Liver (tissue), 3 donors: ENCODE measurements around the gene NARF.

ENCODE experiments used
- FOXA1 ChIP-seq: IDR thresholded peaks from 2 replicates; pipeline ENCODE4 v1.6.1; 2016; ENCODE audit warnings: antibody characterized with exemption
- GABPA ChIP-seq, 2 donors: IDR thresholded peaks in 1 of 2; conservative IDR thresholded peaks in 1 of 2; 2 replicates each; pipeline ENCODE4 v1.6.1; 2016; ENCODE audit warnings: antibody characterized with exemption in 2 of 2, mild to moderate bottlenecking in 1 of 2, moderate library complexity in 1 of 2
- JUND ChIP-seq, 2 donors: IDR thresholded peaks; 2 replicates each; pipeline ENCODE4 v1.6.1; 2016; ENCODE audit warnings: antibody characterized with exemption in 2 of 2
- SP1 ChIP-seq: IDR thresholded peaks from 2 replicates; pipeline ENCODE4 v1.6.1; 2018; ENCODE audit warnings: antibody characterized with exemption, mild to moderate bottlenecking
- TAF1 ChIP-seq: conservative IDR thresholded peaks from 2 replicates; pipeline ENCODE4 v1.6.1; 2016; ENCODE audit warnings: antibody characterized with exemption, mild to moderate bottlenecking
- YY1 ChIP-seq: IDR thresholded peaks from 2 replicates; pipeline ENCODE4 v1.6.1; 2016; ENCODE audit warnings: antibody characterized with exemption, mild to moderate bottlenecking
- TF ChIP-seq, protein P1 (sequence below): IDR thresholded peaks from 2 replicates; pipeline ENCODE4 v1.6.1; 2016; ENCODE audit warnings: antibody characterized with exemption, mild to moderate bottlenecking
- TF ChIP-seq, protein P2 (sequence below): fragments of 150-350 bp; IDR thresholded peaks from 2 replicates; pipeline ENCODE4 v1.5.1; 2017; ENCODE audit warnings: improper control_type of control experiment, low read depth, low read length; ENCODE audit not compliant: missing input control
- TF ChIP-seq, protein P3 (sequence below): IDR thresholded peaks from 2 replicates; pipeline ENCODE4 v1.6.1; 2016; ENCODE audit warnings: antibody characterized with exemption
- TF ChIP-seq, protein P4 (sequence below): IDR thresholded peaks from 2 replicates; pipeline ENCODE4 v1.6.1; 2016; ENCODE audit warnings: antibody characterized with exemption
- donor health status: healthy.
- donor health status: healthy.

DNA sequence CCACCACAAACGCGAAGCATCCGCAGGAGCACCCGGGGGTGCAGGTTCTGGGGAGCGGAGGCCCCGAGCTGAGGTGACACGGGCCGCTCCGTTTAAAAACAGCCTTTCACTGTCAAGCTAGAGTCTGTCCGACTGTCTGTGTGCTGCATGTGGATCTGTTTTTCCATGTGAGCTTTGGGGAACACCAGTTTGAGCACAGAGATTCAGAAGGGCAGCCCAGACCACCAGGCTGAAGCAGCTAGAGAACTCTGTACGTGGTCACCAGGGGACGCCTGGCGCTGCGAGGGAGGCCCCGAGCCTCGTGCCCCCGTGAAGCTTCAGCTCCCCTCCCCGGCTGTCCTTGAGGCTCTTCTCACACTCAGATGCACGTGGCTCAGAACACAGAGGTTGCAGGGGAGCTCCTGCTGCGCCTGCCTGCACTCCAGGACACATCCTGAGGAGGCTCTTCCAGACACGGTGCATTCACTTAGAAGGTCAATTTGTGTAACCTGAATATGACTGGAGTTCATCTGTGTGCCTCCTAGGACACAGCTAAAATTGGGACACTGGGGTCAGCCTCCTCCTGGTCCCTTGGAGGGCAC, 45.3 kb downstream of the NARF start:
- TF ChIP-seq, protein P1, sequence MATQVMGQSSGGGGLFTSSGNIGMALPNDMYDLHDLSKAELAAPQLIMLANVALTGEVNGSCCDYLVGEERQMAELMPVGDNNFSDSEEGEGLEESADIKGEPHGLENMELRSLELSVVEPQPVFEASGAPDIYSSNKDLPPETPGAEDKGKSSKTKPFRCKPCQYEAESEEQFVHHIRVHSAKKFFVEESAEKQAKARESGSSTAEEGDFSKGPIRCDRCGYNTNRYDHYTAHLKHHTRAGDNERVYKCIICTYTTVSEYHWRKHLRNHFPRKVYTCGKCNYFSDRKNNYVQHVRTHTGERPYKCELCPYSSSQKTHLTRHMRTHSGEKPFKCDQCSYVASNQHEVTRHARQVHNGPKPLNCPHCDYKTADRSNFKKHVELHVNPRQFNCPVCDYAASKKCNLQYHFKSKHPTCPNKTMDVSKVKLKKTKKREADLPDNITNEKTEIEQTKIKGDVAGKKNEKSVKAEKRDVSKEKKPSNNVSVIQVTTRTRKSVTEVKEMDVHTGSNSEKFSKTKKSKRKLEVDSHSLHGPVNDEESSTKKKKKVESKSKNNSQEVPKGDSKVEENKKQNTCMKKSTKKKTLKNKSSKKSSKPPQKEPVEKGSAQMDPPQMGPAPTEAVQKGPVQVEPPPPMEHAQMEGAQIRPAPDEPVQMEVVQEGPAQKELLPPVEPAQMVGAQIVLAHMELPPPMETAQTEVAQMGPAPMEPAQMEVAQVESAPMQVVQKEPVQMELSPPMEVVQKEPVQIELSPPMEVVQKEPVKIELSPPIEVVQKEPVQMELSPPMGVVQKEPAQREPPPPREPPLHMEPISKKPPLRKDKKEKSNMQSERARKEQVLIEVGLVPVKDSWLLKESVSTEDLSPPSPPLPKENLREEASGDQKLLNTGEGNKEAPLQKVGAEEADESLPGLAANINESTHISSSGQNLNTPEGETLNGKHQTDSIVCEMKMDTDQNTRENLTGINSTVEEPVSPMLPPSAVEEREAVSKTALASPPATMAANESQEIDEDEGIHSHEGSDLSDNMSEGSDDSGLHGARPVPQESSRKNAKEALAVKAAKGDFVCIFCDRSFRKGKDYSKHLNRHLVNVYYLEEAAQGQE: no peak
- TF ChIP-seq, protein P2, sequence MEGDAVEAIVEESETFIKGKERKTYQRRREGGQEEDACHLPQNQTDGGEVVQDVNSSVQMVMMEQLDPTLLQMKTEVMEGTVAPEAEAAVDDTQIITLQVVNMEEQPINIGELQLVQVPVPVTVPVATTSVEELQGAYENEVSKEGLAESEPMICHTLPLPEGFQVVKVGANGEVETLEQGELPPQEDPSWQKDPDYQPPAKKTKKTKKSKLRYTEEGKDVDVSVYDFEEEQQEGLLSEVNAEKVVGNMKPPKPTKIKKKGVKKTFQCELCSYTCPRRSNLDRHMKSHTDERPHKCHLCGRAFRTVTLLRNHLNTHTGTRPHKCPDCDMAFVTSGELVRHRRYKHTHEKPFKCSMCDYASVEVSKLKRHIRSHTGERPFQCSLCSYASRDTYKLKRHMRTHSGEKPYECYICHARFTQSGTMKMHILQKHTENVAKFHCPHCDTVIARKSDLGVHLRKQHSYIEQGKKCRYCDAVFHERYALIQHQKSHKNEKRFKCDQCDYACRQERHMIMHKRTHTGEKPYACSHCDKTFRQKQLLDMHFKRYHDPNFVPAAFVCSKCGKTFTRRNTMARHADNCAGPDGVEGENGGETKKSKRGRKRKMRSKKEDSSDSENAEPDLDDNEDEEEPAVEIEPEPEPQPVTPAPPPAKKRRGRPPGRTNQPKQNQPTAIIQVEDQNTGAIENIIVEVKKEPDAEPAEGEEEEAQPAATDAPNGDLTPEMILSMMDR: no peak
- TF ChIP-seq, protein P3, sequence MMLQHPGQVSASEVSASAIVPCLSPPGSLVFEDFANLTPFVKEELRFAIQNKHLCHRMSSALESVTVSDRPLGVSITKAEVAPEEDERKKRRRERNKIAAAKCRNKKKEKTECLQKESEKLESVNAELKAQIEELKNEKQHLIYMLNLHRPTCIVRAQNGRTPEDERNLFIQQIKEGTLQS: no peak
- no peak for TF ChIP-seq TAF1
- TF ChIP-seq YY1: no peak
- no peak for TF ChIP-seq GABPA (IDR thresholded peaks at IDR 0.05 in 1 of 2, conservative IDR thresholded peaks at IDR 0.05 in 1 of 2)
- TF ChIP-seq SP1: no peak
- no peak for TF ChIP-seq JUND (IDR thresholded peaks at IDR 0.05)
- TF ChIP-seq, protein P4, sequence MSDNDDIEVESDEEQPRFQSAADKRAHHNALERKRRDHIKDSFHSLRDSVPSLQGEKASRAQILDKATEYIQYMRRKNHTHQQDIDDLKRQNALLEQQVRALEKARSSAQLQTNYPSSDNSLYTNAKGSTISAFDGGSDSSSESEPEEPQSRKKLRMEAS: no peak
- TF ChIP-seq FOXA1: no peak
